ENCODE results near the gene EFCAB6.

GRCh38 chr22:43485502-43486089 is 326.5 kb downstream of the EFCAB6 start:
- no peak for TF ChIP-seq DPF2 (CRISPR knock-in tag; IDR thresholded peaks at IDR 0.05; ENCODE audit: borderline replicate concordance, low read depth)
- no peak for TF ChIP-seq TCF7L2 (IDR thresholded peaks at IDR 0.05; ENCODE audit: low read depth, low read length)
- no peak for TF ChIP-seq ZSCAN30 (CRISPR knock-in tag; IDR thresholded peaks at IDR 0.05)
- no peak for TF ChIP-seq JUND (CRISPR knock-in tag; IDR thresholded peaks at IDR 0.05)

All from HepG2 (cell line).